Endothelial cell of umbilical vein (primary cell): ENCODE results near the gene SNED1. TPM values are rescaled to one million over a fixed set of nuclear protein-coding genes. Genes with fewer than 3 reads are reported as not detected.

Source experiments
- BruUV-seq: library from RNA; stranded (reverse); fragments of 400-500 nt; replicated peaks from 2 replicates; lab custom pipeline; 2021; lab: Mats Ljungman, UMichigan
- CTCF ChIA-PET: fragments of 300-600, 350-600 bp; sonication (Branson Sonifier 250); formaldehyde crosslinking; loops from one replicate; lab custom pipeline; 2021; ENCODE audit warnings: antibody characterized with exemption, inconsistent platforms; lab: Charles Lee
- POLR2A ChIA-PET: fragments of 300-600, 350-600 bp; sonication (Branson Sonifier 250); formaldehyde crosslinking; loops from one replicate; lab custom pipeline; 2021; ENCODE audit warnings: antibody characterized with exemption, inconsistent platforms; lab: Charles Lee
- DNase-seq: peaks from one replicate; pipeline ENCODE4 v3.0.0-alpha.2; 2011; ENCODE audit warnings: low read depth, low spot score
- FAIRE-seq: peaks from 2 replicates; lab custom pipeline; 2011; peaks lifted over from hg19 to GRCh38; lab: Jason Lieb, UNC
- H2AFZ ChIP-seq: 2 replicates; pipeline ENCODE4 v1.6.0; 2012; ENCODE audit warnings: low read depth, low read length, control low read depth, inconsistent platforms
- H3K27ac ChIP-seq: 2 replicates; pipeline ENCODE4 v1.5.1; 2011; ENCODE audit warnings: low read depth, mild to moderate bottlenecking, control low read depth, low read length, moderate library complexity; ENCODE audit not compliant: insufficient read depth
- H3K27me3 ChIP-seq, 2 experiments: 2 replicates each; pipeline versions ENCODE4 v1.6.0 to v1.6.1; 2011; ENCODE audit warnings: low read length in 2 of 2, mixed read lengths in 1 of 2; ENCODE audit not compliant: control insufficient read depth in 2 of 2, insufficient read depth in 2 of 2
- H3K36me3 ChIP-seq, 2 experiments: 2 replicates in 1 of 2; 3 replicates in 1 of 2; pipeline ENCODE4 v1.5.1; 2011; ENCODE audit warnings: low read length in 2 of 2, mild to moderate bottlenecking in 1 of 2, moderate library complexity in 1 of 2; ENCODE audit not compliant: control insufficient read depth in 2 of 2, insufficient read depth in 2 of 2; ENCODE audit errors: extremely low read depth in 1 of 2
- H3K4me1 ChIP-seq: 3 replicates; pipeline ENCODE4 v1.5.1; 2011; ENCODE audit warnings: mild to moderate bottlenecking, low read length; ENCODE audit not compliant: control insufficient read depth, insufficient read depth; ENCODE audit errors: extremely low read depth
- H3K4me2 ChIP-seq: 2 replicates; pipeline ENCODE4 v1.6.1; 2011; ENCODE audit warnings: low read length, control low read depth, mixed read lengths; ENCODE audit not compliant: insufficient read depth
- H3K4me3 ChIP-seq, 3 experiments: fragments of 200-600 bp in 1 of 3; sonication (generic), shearing (Covaris generic) in 1 of 3; replicated peaks in 1 of 3; 2 replicates each; pipeline ENCODE4 v1.5.1; 2011 to 2016; ENCODE audit warnings: control low read depth in 3 of 3, low read length in 3 of 3, mild to moderate bottlenecking in 2 of 3, inconsistent platforms in 1 of 3, low read depth in 1 of 3, moderate library complexity in 1 of 3; ENCODE audit not compliant: insufficient read depth in 1 of 3
- H3K79me2 ChIP-seq: 2 replicates; pipeline ENCODE4 v1.6.0; 2012; ENCODE audit warnings: low read length, inconsistent platforms; ENCODE audit not compliant: control insufficient read depth, insufficient read depth
- H3K9ac ChIP-seq: replicated peaks from 2 replicates; pipeline ENCODE3; 2011; ENCODE audit warnings: low read length, control low read depth; ENCODE audit not compliant: insufficient read depth; ENCODE audit errors: extremely low read depth
- H3K9me1 ChIP-seq: replicated peaks from 3 replicates; pipeline ENCODE4 v1.6.0; 2011; ENCODE audit warnings: mild to moderate bottlenecking, low read length; ENCODE audit not compliant: control insufficient read depth, insufficient read depth; ENCODE audit errors: extremely low read depth
- H3K9me3 ChIP-seq: replicated peaks from 2 replicates; pipeline ENCODE4 v1.5.1; 2012; ENCODE audit warnings: low read length, inconsistent platforms; ENCODE audit not compliant: control insufficient read depth, insufficient read depth
- H4K20me1 ChIP-seq: replicated peaks from 2 replicates; pipeline ENCODE3; 2011; ENCODE audit warnings: mild to moderate bottlenecking, low read length; ENCODE audit not compliant: control insufficient read depth, insufficient read depth; ENCODE audit errors: extremely low read depth
- CTCF ChIP-seq, 2 donors: IDR thresholded peaks; 1 replicate in 1 of 2; 2 replicates in 1 of 2; pipeline ENCODE4 v1.5.1; 2011; ENCODE audit warnings: low read length in 2 of 2, mild to moderate bottlenecking in 2 of 2, moderate library complexity in 2 of 2, control low read depth in 1 of 2, inconsistent platforms in 1 of 2, low read depth in 1 of 2; ENCODE audit not compliant: insufficient read depth in 1 of 2; ENCODE audit errors: extremely low read depth in 1 of 2
- MYC ChIP-seq: IDR thresholded peaks from one replicate; pipeline ENCODE4 v1.6.1; 2011; ENCODE audit warnings: mild to moderate bottlenecking, low read depth, low read length
- POLR2AphosphoS5 ChIP-seq: IDR thresholded peaks from 2 replicates; pipeline ENCODE4 v1.6.1; 2012; ENCODE audit warnings: low read depth, mild to moderate bottlenecking, control low read depth, low read length, moderate library complexity; ENCODE audit not compliant: insufficient read depth
- dilution Hi-C: fragments of 300-500 bp; cut with MboI; formaldehyde crosslinking; loops from one replicate; pipeline ENCODE4 v1.15.0; 2019; ENCODE audit warnings: low sequenced_read_pairs; ENCODE audit not compliant: extremely low pct_ligation_motif_present
- intact Hi-C: fragments of 100-400 bp; cut with micrococcal nuclease; formaldehyde crosslinking; loops from one replicate; pipeline ENCODE4 v1.10.0; 2022
- polyA plus RNA-seq, 4 experiments: library from polyadenylated mRNA; depleted of rRNA in 3 of 4; stranded (reverse) in 3 of 4; unstranded in 1 of 4; fragments of >200 nt; gene quantifications; 2 replicates each; pipeline versions ENCODE4 v1.2.1 to v1.2.3, GENCODE V29; 2011 to 2012; ENCODE audit warnings: missing spikeins in 1 of 4
- total RNA-seq: library from RNA; stranded (reverse); gene quantifications from 2 replicates; pipeline ENCODE4 v1.2.3, GENCODE V29; 2021

SNED1 gene
- total and polyA plus RNA-seq, 2 donors (not counting 3 experiments of a cell fraction or from before 2014, with no cell fraction given), result 14.1 to 17.2 TPM

- H2AFZ ChIP-seq, result no peak overlapping the region
- dilution Hi-C loops (no loop called here), intact Hi-C loops (loop anchor here (1.0 kb wide), 1 partner anchor 24 kb away; no protein-coding TSS in a partner anchor)
- no peaks in the 10 kb centered on the region for H3K9me3 ChIP-seq
- no peaks in the 10 kb centered on the region for H3K27me3 ChIP-seq
- BruUV-seq, result no TSS peak
- H4K20me1 ChIP-seq, result no peaks in the 10 kb centered on the region
- peaks cover 0 to 9% of the 10 kb centered on the region in 2 experiments for H3K36me3 ChIP-seq
- H3K4me1 ChIP-seq, result no peaks in the 10 kb centered on the region
- CTCF ChIA-PET, result interaction anchor here (0.9 to 1.3 kb wide), 3 partner anchors 11 to 65 kb away, joined by 3 to 4 read pairs (median 4); no protein-coding TSS in a partner anchor
- POLR2A ChIA-PET, result no interaction called here
- H3K27ac ChIP-seq, result no peak overlapping the region
- DNase-seq (no peak), FAIRE-seq (no peak)
- H3K9ac ChIP-seq, result no peak overlapping the region
- H3K4me2 ChIP-seq, result no peak overlapping the region
- no peaks in the 10 kb centered on the region for H3K79me2 ChIP-seq
- no peak overlapping the region for H3K4me3 ChIP-seq
- no peak for TF ChIP-seq CTCF (IDR thresholded peaks at IDR 0.05; ENCODE audit: extremely low read depth in 1 of 2, insufficient read depth in 1 of 2, low read depth in 1 of 2, low read length in 2 of 2)
- no peak for TF ChIP-seq MYC
- no peak for TF ChIP-seq POLR2AphosphoS5
- H3K9me1 ChIP-seq, result no peaks in the 10 kb centered on the region
These were observed 50.5 kb downstream of the SNED1 start for GRCh38 chr2:241048949-241049343.
